Activated naive CD8-positive, alpha-beta T cell treated with anti-CD3 and anti-CD28 coated beads, Interleukin-2, amount 50 U/mL, for 24 hours (primary cell): ENCODE measurements around the gene COLEC12.

ENCODE experiments used
- ATAC-seq: fragments of 150-1000 bp; cut with Tn5 transposase; one replicate; pipeline ENCODE4 v1.10.0; 2021
- DNase-seq: peaks from one replicate; pipeline ENCODE4 v3.0.0; 2021
- H3K27ac Mint-ChIP-seq: one replicate; pipeline ENCODE4 v1.8.0; 2021; ENCODE audit warnings: mild to moderate bottlenecking, mixed read lengths
- H3K27me3 Mint-ChIP-seq: one replicate; pipeline ENCODE4 v1.8.0; 2021; ENCODE audit warnings: mixed read lengths
- H3K36me3 Mint-ChIP-seq: one replicate; pipeline ENCODE4 v1.8.0; 2021; ENCODE audit warnings: low read depth, mixed read lengths
- H3K4me1 Mint-ChIP-seq: one replicate; pipeline ENCODE4 v1.8.0; 2021; ENCODE audit warnings: mixed read lengths
- H3K4me3 Mint-ChIP-seq: one replicate; pipeline ENCODE4 v1.8.0; 2021; ENCODE audit warnings: mild to moderate bottlenecking, moderate library complexity, mixed read lengths
- H3K9me3 Mint-ChIP-seq: one replicate; pipeline ENCODE4 v1.8.0; 2021; ENCODE audit warnings: mixed read lengths

The COLEC12 gene

GRCh38 chr18:389658-390357 lies 110.7 kb downstream of the COLEC12 start:
- H3K27me3 Mint-ChIP-seq = peaks cover 10% of the 10 kb centered on the region
- H3K4me3 Mint-ChIP-seq = no peak overlapping the region
- no peaks in the 10 kb centered on the region for H3K9me3 Mint-ChIP-seq
- no peaks in the 10 kb centered on the region for H3K36me3 Mint-ChIP-seq
- no peak for ATAC-seq
- H3K4me1 Mint-ChIP-seq = no peaks in the 10 kb centered on the region
- no peak overlapping the region for H3K27ac Mint-ChIP-seq
- no peak for DNase-seq

GRCh38 chr18:388200-388599 lies 112.3 kb downstream of the COLEC12 start:
- no peak overlapping the region for H3K27ac Mint-ChIP-seq
- no peaks in the 10 kb centered on the region for H3K36me3 Mint-ChIP-seq
- no peaks in the 10 kb centered on the region for H3K4me1 Mint-ChIP-seq
- H3K4me3 Mint-ChIP-seq = no peak overlapping the region
- peaks cover 10% of the 10 kb centered on the region for H3K9me3 Mint-ChIP-seq
- ATAC-seq (no peak), DNase-seq (no peak)
- H3K27me3 Mint-ChIP-seq = peaks cover 21% of the 10 kb centered on the region

- ATAC-seq (no peak), DNase-seq (no peak)
- no peak overlapping the region for H3K27ac Mint-ChIP-seq
- peaks cover 23% of the 10 kb centered on the region for H3K27me3 Mint-ChIP-seq
- H3K9me3 Mint-ChIP-seq = peaks cover 11% of the 10 kb centered on the region
- H3K4me1 Mint-ChIP-seq = no peaks in the 10 kb centered on the region
- no peak overlapping the region for H3K4me3 Mint-ChIP-seq
- no peaks in the 10 kb centered on the region for H3K36me3 Mint-ChIP-seq
Measured at GRCh38 chr18:386994-387393, 113.5 kb downstream of the COLEC12 start.

- Mint-ChIP-seq H3K4me3 (no peak overlapping the region), H3K4me1 (no peaks in the 10 kb centered on the region), H3K9me3 (peaks cover 11% of the 10 kb centered on the region), H3K27me3 (peaks cover 23% of the 10 kb centered on the region), H3K27ac (no peak overlapping the region), H3K36me3 (no peaks in the 10 kb centered on the region)
- ATAC-seq (no peak), DNase-seq (no peak)
Measured at GRCh38 chr18:384897-385296, 115.6 kb downstream of the COLEC12 start.

GRCh38 chr18:383135-383534 lies 117.4 kb downstream of the COLEC12 start:
- Mint-ChIP-seq H3K4me3 (no peak overlapping the region), H3K27me3 (peaks cover 19% of the 10 kb centered on the region), H3K9me3 (peaks cover 11% of the 10 kb centered on the region), H3K36me3 (no peaks in the 10 kb centered on the region), H3K4me1 (peaks cover 3% of the 10 kb centered on the region), H3K27ac (no peak overlapping the region)
- ATAC-seq (no peak), DNase-seq (no peak)

GRCh38 chr18:382423-382984 lies 118.0 kb downstream of the COLEC12 start:
- no peak for DNase-seq
- H3K4me1 Mint-ChIP-seq = peaks cover 3% of the 10 kb centered on the region
- no peak overlapping the region for H3K4me3 Mint-ChIP-seq
- peaks cover 11% of the 10 kb centered on the region for H3K9me3 Mint-ChIP-seq
- no peak for ATAC-seq
- no peak overlapping the region for H3K27ac Mint-ChIP-seq
- H3K36me3 Mint-ChIP-seq = no peaks in the 10 kb centered on the region
- H3K27me3 Mint-ChIP-seq = peaks cover 19% of the 10 kb centered on the region

GRCh38 chr18:379681-380330 lies 120.7 kb downstream of the COLEC12 start:
- Mint-ChIP-seq H3K27ac (no peak overlapping the region), H3K9me3 (peaks cover 11% of the 10 kb centered on the region), H3K36me3 (no peaks in the 10 kb centered on the region), H3K4me1 (peaks cover 3% of the 10 kb centered on the region), H3K27me3 (peaks cover 15% of the 10 kb centered on the region), H3K4me3 (no peak overlapping the region)
- DNase-seq = no peak
- no peak for ATAC-seq

- DNase-seq = no peak
- Mint-ChIP-seq H3K4me1 (peaks cover 5% of the 10 kb centered on the region), H3K36me3 (no peaks in the 10 kb centered on the region), H3K27me3 (peaks cover 2% of the 10 kb centered on the region), H3K4me3 (no peak overlapping the region), H3K27ac (no peak overlapping the region), H3K9me3 (no peaks in the 10 kb centered on the region)
- ATAC-seq = no peak
Measured at GRCh38 chr18:378079-378478, 122.4 kb downstream of the COLEC12 start.

GRCh38 chr18:377088-377487 lies 123.4 kb downstream of the COLEC12 start:
- H3K9me3 Mint-ChIP-seq = no peaks in the 10 kb centered on the region
- H3K27me3 Mint-ChIP-seq = peaks cover 2% of the 10 kb centered on the region
- ATAC-seq = no peak
- H3K4me3 Mint-ChIP-seq = no peak overlapping the region
- peaks cover 5% of the 10 kb centered on the region for H3K4me1 Mint-ChIP-seq
- no peaks in the 10 kb centered on the region for H3K36me3 Mint-ChIP-seq
- DNase-seq = no peak
- H3K27ac Mint-ChIP-seq = no peak overlapping the region

GRCh38 chr18:376311-376710 lies 124.2 kb downstream of the COLEC12 start:
- DNase-seq = no peak
- no peak overlapping the region for H3K27ac Mint-ChIP-seq

GRCh38 chr18:374721-375168 lies 125.8 kb downstream of the COLEC12 start:
- Mint-ChIP-seq H3K27ac (no peak overlapping the region), H3K9me3 (no peaks in the 10 kb centered on the region), H3K4me1 (peaks cover 5% of the 10 kb centered on the region), H3K36me3 (no peaks in the 10 kb centered on the region), H3K4me3 (no peak overlapping the region), H3K27me3 (peaks cover 2% of the 10 kb centered on the region)
- DNase-seq (no peak), ATAC-seq (no peak)

More at GRCh38 chr18:376311-376710, 124.2 kb downstream of the COLEC12 start:
- Mint-ChIP-seq H3K9me3 (no peaks in the 10 kb centered on the region), H3K4me3 (no peak overlapping the region), H3K36me3 (no peaks in the 10 kb centered on the region), H3K4me1 (peaks cover 5% of the 10 kb centered on the region), H3K27me3 (peaks cover 2% of the 10 kb centered on the region)
- no peak for ATAC-seq

- no peak for ATAC-seq
Measured at GRCh38 chr18:373780-374179, 126.7 kb downstream of the COLEC12 start.

GRCh38 chr18:371609-371982 lies 128.9 kb downstream of the COLEC12 start:
- no peaks in the 10 kb centered on the region for H3K27me3 Mint-ChIP-seq
- H3K4me3 Mint-ChIP-seq = no peak overlapping the region
- H3K36me3 Mint-ChIP-seq = no peaks in the 10 kb centered on the region
- H3K4me1 Mint-ChIP-seq = peaks cover 4% of the 10 kb centered on the region
- ATAC-seq = no peak
- no peak for DNase-seq
- H3K9me3 Mint-ChIP-seq = no peaks in the 10 kb centered on the region
- no peak overlapping the region for H3K27ac Mint-ChIP-seq

More at GRCh38 chr18:373780-374179, 126.7 kb downstream of the COLEC12 start:
- Mint-ChIP-seq H3K9me3 (no peaks in the 10 kb centered on the region), H3K4me1 (peaks cover 4% of the 10 kb centered on the region), H3K27ac (no peak overlapping the region), H3K27me3 (no peaks in the 10 kb centered on the region), H3K4me3 (no peak overlapping the region), H3K36me3 (no peaks in the 10 kb centered on the region)
- no peak for DNase-seq

- Mint-ChIP-seq H3K4me3 (no peak overlapping the region), H3K27ac (no peak overlapping the region), H3K9me3 (no peaks in the 10 kb centered on the region), H3K36me3 (no peaks in the 10 kb centered on the region), H3K27me3 (no peaks in the 10 kb centered on the region), H3K4me1 (peaks cover 4% of the 10 kb centered on the region)
- DNase-seq (no peak), ATAC-seq (no peak)
Measured at GRCh38 chr18:370751-371608, 129.5 kb downstream of the COLEC12 start.
